Trophoblast cell (in vitro differentiated cells and primary cell): ENCODE data around the gene MXRA7.

ENCODE experiments used
- DNase-seq, 2 donors: peaks; one replicate each; pipeline ENCODE4 v3.0.0-alpha.2; 2016
- H2AFZ ChIP-seq: 2 replicates; pipeline ENCODE4 v1.6.1; 2013; ENCODE audit warnings: low read length, moderate library complexity, mild to moderate bottlenecking; ENCODE audit not compliant: insufficient read depth, poor library complexity
- H2AK5ac ChIP-seq: 2 replicates; pipeline ENCODE4 v1.6.1; 2013; ENCODE audit warnings: mild to moderate bottlenecking, low read length
- H2BK120ac ChIP-seq: 2 replicates; pipeline ENCODE4 v1.6.1; 2013; ENCODE audit warnings: low read length, mild to moderate bottlenecking, moderate library complexity; ENCODE audit not compliant: insufficient read depth, poor library complexity
- H2BK12ac ChIP-seq: 2 replicates; pipeline ENCODE4 v1.6.1; 2013; ENCODE audit warnings: mild to moderate bottlenecking, low read length, moderate library complexity
- H2BK5ac ChIP-seq: 2 replicates; pipeline ENCODE4 v1.6.1; 2013; ENCODE audit warnings: low read length, low read depth, moderate library complexity, mild to moderate bottlenecking; ENCODE audit not compliant: poor library complexity
- H3K14ac ChIP-seq: 2 replicates; pipeline ENCODE4 v1.6.1; 2013; ENCODE audit warnings: mild to moderate bottlenecking, low read length
- H3K18ac ChIP-seq: 2 replicates; pipeline ENCODE4 v1.6.1; 2013; ENCODE audit warnings: mild to moderate bottlenecking, low read length
- H3K23ac ChIP-seq: 2 replicates; pipeline ENCODE4 v1.6.1; 2013; ENCODE audit warnings: low read length
- H3K27ac ChIP-seq: 2 replicates; pipeline ENCODE4 v1.5.1; 2013; ENCODE audit warnings: low read depth, mild to moderate bottlenecking, inconsistent platforms, low read length, moderate library complexity
- H3K27me3 ChIP-seq: 2 replicates; pipeline ENCODE4 v1.6.1; 2013; ENCODE audit warnings: inconsistent platforms, mild to moderate bottlenecking, low read length, moderate library complexity; ENCODE audit not compliant: insufficient read depth
- H3K36me3 ChIP-seq, 2 experiments: 1 replicate in 1 of 2; 2 replicates in 1 of 2; pipeline ENCODE4 v1.6.1; 2013; ENCODE audit warnings: low read length in 2 of 2, mild to moderate bottlenecking in 2 of 2, moderate library complexity in 1 of 2; ENCODE audit not compliant: insufficient read depth in 2 of 2, control insufficient read depth in 1 of 2
- H3K4ac ChIP-seq: 2 replicates; pipeline ENCODE4 v1.6.1; 2013; ENCODE audit warnings: low read depth, mild to moderate bottlenecking, low read length, moderate library complexity
- H3K4me1 ChIP-seq, 2 experiments: 1 replicate in 1 of 2; 2 replicates in 1 of 2; pipeline ENCODE4 v1.6.1; 2013; ENCODE audit warnings: low read length in 2 of 2, mild to moderate bottlenecking in 2 of 2, moderate library complexity in 1 of 2; ENCODE audit not compliant: insufficient read depth in 2 of 2, control insufficient read depth in 1 of 2
- H3K4me2 ChIP-seq: 2 replicates; pipeline ENCODE4 v1.6.1; 2013; ENCODE audit warnings: inconsistent platforms, mild to moderate bottlenecking, low read length, moderate library complexity
- H3K4me3 ChIP-seq: 2 replicates; pipeline ENCODE4 v1.5.1; 2013; ENCODE audit warnings: mild to moderate bottlenecking, low read depth, low read length, inconsistent platforms
- H3K79me1 ChIP-seq: one replicate; pipeline ENCODE4 v1.6.1; 2013; ENCODE audit warnings: low read length
- H3K79me2 ChIP-seq: 2 replicates; pipeline ENCODE4 v1.6.1; 2013; ENCODE audit warnings: low read length, mild to moderate bottlenecking; ENCODE audit not compliant: control insufficient read depth, insufficient read depth, poor library complexity
- H3K9ac ChIP-seq: 2 replicates; pipeline ENCODE4 v1.6.1; 2013; ENCODE audit warnings: mild to moderate bottlenecking, low read length
- H3K9me3 ChIP-seq: 2 replicates; pipeline ENCODE4 v1.6.1; 2013; ENCODE audit warnings: low read depth, mild to moderate bottlenecking, control low read depth, inconsistent platforms, low read length; ENCODE audit not compliant: insufficient read depth
- H4K12ac ChIP-seq: 2 replicates; pipeline ENCODE4 v1.6.1; 2013; ENCODE audit warnings: low read depth, mild to moderate bottlenecking, low read length, moderate library complexity
- H4K8ac ChIP-seq: 2 replicates; pipeline ENCODE4 v1.6.1; 2013; ENCODE audit warnings: low read depth, mild to moderate bottlenecking, low read length, moderate library complexity
- H4K91ac ChIP-seq: one replicate; pipeline ENCODE4 v1.6.1; 2013; ENCODE audit warnings: low read depth, mild to moderate bottlenecking, low read length, moderate library complexity
- WGBS: extraction: QIAGEN DNeasy Blood & Tissue Kit; methylation state at CpG from one replicate; pipeline ENCODE4 v1.1.7; 2013; ENCODE audit warnings: missing lambda C conversion rate; ENCODE audit not compliant: insufficient read length, insufficient coverage; ENCODE audit errors: extremely low coverage; 5-methylcytosine and 5-hydroxymethylcytosine counted together

Gene MXRA7

DNA sequence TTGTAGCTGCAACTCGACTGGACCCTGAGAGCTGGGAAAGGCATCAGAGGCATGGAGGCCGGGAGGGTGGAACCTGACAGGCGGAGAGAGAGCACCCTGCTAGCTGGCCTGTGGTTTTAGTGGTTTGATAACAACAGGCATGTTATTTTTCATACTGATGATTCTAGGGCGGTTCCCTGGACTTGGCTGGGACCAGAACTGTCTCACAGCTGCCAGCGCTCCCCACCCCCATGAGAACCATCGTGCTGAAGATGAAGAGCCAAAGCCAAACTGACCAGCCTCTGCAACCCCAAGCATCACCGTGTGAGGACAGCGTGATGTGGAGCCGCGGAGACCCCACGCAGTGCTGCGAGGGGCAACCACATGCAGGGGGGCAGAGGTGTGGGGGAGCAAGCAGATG, 28.5 kb downstream of the MXRA7 start:
- no peaks in the 10 kb centered on the region for H3K27me3 ChIP-seq

DNA sequence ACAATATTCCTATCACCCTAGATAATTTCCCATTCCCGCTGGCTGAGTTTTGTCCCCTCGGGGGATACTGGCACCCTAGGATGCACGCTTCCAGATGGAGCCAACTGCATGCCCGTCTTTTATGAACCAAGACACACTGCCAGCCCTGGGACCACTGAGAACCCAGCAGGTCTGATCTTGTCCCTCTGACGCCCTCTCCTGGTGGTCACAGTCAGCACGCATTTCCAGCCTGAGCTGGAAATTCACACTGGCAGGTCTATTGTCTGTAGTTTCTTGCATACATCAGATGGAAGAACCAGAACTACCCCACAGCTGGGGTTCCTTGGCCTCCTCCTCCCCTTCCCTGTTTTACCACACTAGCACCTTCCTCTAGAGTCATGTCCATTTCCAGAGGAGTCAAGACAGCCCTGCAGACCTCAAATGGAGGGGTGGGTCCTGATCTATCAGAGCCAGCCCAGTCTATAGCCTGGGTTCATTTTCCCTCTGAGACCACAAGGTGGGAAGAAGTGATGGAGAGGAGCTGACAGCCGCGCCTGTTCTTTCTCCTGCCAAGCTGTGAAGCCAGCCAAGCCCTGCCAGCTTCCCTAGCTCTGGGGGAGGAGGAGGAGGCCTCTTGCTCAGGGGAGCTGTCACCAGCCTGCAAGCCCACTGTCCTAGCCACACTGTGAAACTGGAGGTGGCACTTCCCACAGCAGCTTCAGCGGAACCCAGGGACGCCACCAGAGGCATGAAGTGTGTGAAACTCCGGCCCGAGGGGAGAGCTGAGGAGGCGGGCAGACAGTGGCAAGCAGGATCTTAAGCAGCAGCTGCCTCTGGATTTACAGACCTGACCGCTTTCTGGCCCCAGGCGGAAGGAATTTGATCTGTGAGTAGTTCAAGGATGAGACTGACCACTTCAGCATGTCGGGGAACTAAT, 29.3 kb downstream of the MXRA7 start:
- H3K4me2 ChIP-seq = peak overlapping the region; percentile 32
- no peak overlapping the region for H4K91ac ChIP-seq
- no peak overlapping the region for H3K4ac ChIP-seq
- H2AFZ ChIP-seq = no peak overlapping the region
- H3K4me3 ChIP-seq = no peak overlapping the region
- no peak overlapping the region for H2BK120ac ChIP-seq
- H2BK12ac ChIP-seq = no peak overlapping the region
- no peak overlapping the region for H3K23ac ChIP-seq
- no peak overlapping the region for H3K18ac ChIP-seq
- no peaks in the 10 kb centered on the region for H3K79me2 ChIP-seq
- DNase-seq = peak; percentile 55 to 80
- H3K9me3 ChIP-seq = peaks cover 7% of the 10 kb centered on the region
- no peak overlapping the region for H4K8ac ChIP-seq
- H3K36me3 ChIP-seq = peaks cover 9 to 20% of the 10 kb centered on the region in 2 experiments
- H3K27ac ChIP-seq = peak overlapping the region; percentile 18
- H3K4me1 ChIP-seq = peaks cover 10% of the 10 kb centered on the region in 2 experiments
- no peaks in the 10 kb centered on the region for H3K27me3 ChIP-seq
- H3K9ac ChIP-seq = no peak overlapping the region
- H3K79me1 ChIP-seq = no peaks in the 10 kb centered on the region
- H2BK5ac ChIP-seq = no peak overlapping the region
- H2AK5ac ChIP-seq = no peak overlapping the region
- no CpG with 5 or more reads among the region's 16 CpGs for WGBS
- H4K12ac ChIP-seq = no peak overlapping the region
- no peak overlapping the region for H3K14ac ChIP-seq

More for the DNA sequence above, 28.5 kb downstream of the MXRA7 start:
- Histone ChIP-seq H3K4me1 (peaks cover 15% of the 10 kb centered on the region in 2 experiments), H3K9ac (no peak overlapping the region), H3K14ac (no peak overlapping the region), H3K79me2 (no peaks in the 10 kb centered on the region), H4K91ac (no peak overlapping the region), H2BK5ac (no peak overlapping the region), H2AK5ac (no peak overlapping the region), H3K4me3 (no peak overlapping the region), H4K8ac (no peak overlapping the region), H4K12ac (no peak overlapping the region), H2AFZ (no peak overlapping the region), H3K23ac (no peak overlapping the region), H3K18ac (no peak overlapping the region), H3K27ac (no peak overlapping the region), H3K4ac (no peak overlapping the region), H2BK120ac (no peak overlapping the region), H2BK12ac (no peak overlapping the region), H3K79me1 (no peaks in the 10 kb centered on the region), H3K4me2 (no peak overlapping the region), H3K9me3 (peaks cover 8% of the 10 kb centered on the region), H3K36me3 (peaks cover 9 to 20% of the 10 kb centered on the region in 2 experiments)
- no peak for DNase-seq
- WGBS = no CpG with 5 or more reads among the region's 12 CpGs

DNA sequence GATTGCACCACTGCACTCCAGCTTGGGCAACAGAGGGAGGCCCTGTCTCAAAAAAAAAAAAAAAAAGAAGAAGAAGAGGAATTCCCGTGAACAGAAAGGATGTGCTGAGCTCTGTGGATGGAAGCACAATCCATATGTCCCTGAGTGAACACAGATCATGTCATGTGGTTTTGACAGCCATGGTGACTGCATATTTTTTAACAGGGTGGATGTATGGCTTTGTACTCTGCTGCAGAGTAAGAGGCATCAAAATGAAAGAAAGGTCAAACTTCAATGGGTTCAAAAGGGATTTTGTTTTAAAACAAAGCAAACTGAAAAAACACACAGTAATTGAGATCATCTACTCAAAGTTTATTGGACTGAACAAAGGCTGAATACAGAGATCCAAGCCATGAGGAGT, 31.5 kb downstream of the MXRA7 start:
- H4K12ac ChIP-seq = no peak overlapping the region
- H3K18ac ChIP-seq = no peak overlapping the region

DNA sequence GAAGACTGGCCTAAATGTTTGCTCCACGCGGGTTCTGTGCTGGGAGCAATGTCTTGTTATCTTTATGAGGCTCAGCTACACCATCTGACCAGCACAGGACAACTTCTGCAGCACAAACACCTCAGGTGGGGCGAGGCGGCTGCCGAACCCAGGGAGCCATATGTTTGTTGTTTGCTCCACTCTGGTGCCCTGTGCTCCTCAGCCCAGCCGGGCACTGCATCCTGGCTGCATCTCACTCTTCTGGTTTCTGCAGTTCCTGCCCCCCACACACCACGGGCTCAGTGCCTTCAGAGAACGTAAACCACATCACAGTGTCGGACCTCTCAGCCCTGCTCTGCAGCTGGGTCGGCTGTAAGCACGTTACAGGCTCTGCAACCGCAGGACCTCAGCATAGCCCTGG, 32.4 kb downstream of the MXRA7 start:
- H3K18ac ChIP-seq = no peak overlapping the region
- H3K14ac ChIP-seq = no peak overlapping the region
- no peaks in the 10 kb centered on the region for H3K79me1 ChIP-seq
- no peak overlapping the region for H2BK5ac ChIP-seq
- no peak overlapping the region for H3K4ac ChIP-seq
- no peak overlapping the region for H2BK12ac ChIP-seq
- H3K4me1 ChIP-seq = peaks cover 10% of the 10 kb centered on the region in 2 experiments
- H3K9me3 ChIP-seq = peaks cover 9% of the 10 kb centered on the region
- no peak overlapping the region for H3K27ac ChIP-seq
- DNase-seq = no peak
- H4K8ac ChIP-seq = no peak overlapping the region
- no peak overlapping the region for H3K4me2 ChIP-seq
- no peaks in the 10 kb centered on the region for H3K79me2 ChIP-seq
- no peak overlapping the region for H2AFZ ChIP-seq
- H3K9ac ChIP-seq = no peak overlapping the region
- H3K23ac ChIP-seq = no peak overlapping the region
- no peak overlapping the region for H4K12ac ChIP-seq
- no peak overlapping the region for H2BK120ac ChIP-seq
- H2AK5ac ChIP-seq = no peak overlapping the region
- H3K36me3 ChIP-seq = peaks cover 3 to 9% of the 10 kb centered on the region in 2 experiments
- no peak overlapping the region for H3K4me3 ChIP-seq
- WGBS = no CpG with 5 or more reads among the region's 12 CpGs
- no peaks in the 10 kb centered on the region for H3K27me3 ChIP-seq
- H4K91ac ChIP-seq = no peak overlapping the region

More for the DNA sequence above, 31.5 kb downstream of the MXRA7 start:
- Histone ChIP-seq H3K27ac (no peak overlapping the region), H3K9ac (no peak overlapping the region), H3K4ac (no peak overlapping the region), H3K23ac (no peak overlapping the region), H3K4me2 (no peak overlapping the region), H4K8ac (no peak overlapping the region), H3K79me2 (no peaks in the 10 kb centered on the region), H2BK5ac (no peak overlapping the region), H2AK5ac (no peak overlapping the region), H3K9me3 (peaks cover 8% of the 10 kb centered on the region), H3K4me3 (no peak overlapping the region), H3K14ac (no peak overlapping the region), H3K4me1 (peaks cover 10% of the 10 kb centered on the region in 2 experiments), H3K36me3 (peaks cover 4 to 13% of the 10 kb centered on the region in 2 experiments), H2BK120ac (no peak overlapping the region), H3K79me1 (no peaks in the 10 kb centered on the region), H2AFZ (no peak overlapping the region), H3K27me3 (no peaks in the 10 kb centered on the region), H2BK12ac (no peak overlapping the region), H4K91ac (no peak overlapping the region)
- WGBS = no CpG with 5 or more reads among the region's 1 CpG
- no peak for DNase-seq
